GM18909 (cell line): ENCODE results near the gene PLD5.
"Not testable (repeated sequence)": the region's sequence is repeated elsewhere in the genome, so short reads cannot be mapped to it uniquely, and the experiment has no call there.

Source experiments
- ATAC-seq: cut with Tn5 transposase; IDR thresholded peaks from one replicate; pipeline ENCODE4 v1.9.1; 2021; ENCODE audit warnings: mild to moderate bottlenecking; ENCODE audit not compliant: unreplicated experiment, poor library complexity

PLD5 gene

GRCh38 chr1:242219905-242220304 lies 304.6 kb downstream of the PLD5 start:
- ATAC-seq: no peak

DNA sequence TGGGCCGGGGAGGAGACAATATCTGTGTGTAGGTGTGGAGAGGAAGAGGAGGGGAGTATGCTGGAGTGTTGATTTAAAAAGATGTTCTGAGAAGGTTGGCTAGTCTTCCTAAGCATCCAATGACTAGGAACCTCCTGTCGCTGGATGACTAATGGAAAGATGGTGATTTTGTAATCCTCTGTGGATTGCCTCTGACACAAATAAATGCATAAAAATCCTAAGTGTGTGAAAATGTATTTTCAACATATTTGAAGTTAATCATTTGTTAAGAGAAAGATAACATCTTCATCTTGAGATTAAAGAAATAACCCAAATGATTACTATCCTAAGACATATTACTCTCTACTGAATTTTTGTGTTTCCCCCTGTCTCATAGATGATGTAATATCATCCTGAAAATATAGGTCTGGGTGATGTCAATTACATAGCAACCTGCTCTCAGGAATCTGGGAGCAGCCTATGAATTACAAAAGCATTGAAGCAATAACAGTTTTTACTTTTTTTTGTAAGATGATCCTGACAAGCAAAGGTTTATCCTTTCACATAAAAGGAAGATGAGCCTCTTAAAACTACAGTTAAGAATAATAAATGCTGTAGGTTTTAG lies 305.1 kb downstream of the PLD5 start:
- no peak for ATAC-seq

GRCh38 chr1:242216368-242216767 lies 308.1 kb downstream of the PLD5 start:
- no peak for ATAC-seq

- ATAC-seq: not testable (repeated sequence)
Measured at GRCh38 chr1:242214455-242214854, 310.0 kb downstream of the PLD5 start.

- not testable (repeated sequence) for ATAC-seq
Measured at GRCh38 chr1:242212961-242213360, 311.5 kb downstream of the PLD5 start.

GRCh38 chr1:242212401-242212800 lies 312.1 kb downstream of the PLD5 start:
- no peak for ATAC-seq

DNA sequence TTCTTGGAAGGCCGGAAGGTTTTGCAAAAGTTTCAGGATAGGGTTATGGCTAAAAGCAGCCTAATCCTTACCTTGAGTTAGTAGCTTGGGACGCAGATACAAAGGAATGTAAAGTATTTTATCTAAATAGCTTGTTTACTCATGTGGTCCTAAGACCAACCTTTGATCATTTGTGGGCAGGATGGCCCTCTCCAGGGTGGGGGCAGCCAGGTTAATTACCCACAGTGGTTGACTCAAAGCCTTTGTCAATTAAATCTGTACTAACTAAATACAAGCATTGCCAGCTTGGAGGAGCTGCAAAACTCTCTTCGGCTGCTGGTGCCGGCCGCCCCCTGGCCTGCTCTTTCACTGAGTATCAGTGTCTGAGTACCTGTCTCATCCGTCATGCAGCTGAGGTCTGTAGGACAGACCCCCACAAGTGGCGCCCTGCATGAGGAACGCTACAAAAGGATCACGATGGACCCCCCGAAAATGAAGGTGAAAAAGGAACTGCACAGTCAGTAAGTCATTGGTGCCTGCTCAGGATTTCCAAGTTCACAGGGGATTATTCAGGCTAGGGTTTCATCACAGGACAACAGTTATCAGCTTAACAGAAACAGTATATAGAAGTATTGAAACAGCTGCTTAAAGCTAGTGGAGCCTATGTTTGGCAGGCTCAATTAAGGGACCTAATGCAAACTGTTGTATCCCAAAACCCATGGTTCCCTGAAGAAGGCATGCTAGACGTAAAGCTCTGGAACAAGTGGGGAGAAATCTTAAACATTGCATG lies 313.1 kb downstream of the PLD5 start:
- ATAC-seq: no peak

DNA sequence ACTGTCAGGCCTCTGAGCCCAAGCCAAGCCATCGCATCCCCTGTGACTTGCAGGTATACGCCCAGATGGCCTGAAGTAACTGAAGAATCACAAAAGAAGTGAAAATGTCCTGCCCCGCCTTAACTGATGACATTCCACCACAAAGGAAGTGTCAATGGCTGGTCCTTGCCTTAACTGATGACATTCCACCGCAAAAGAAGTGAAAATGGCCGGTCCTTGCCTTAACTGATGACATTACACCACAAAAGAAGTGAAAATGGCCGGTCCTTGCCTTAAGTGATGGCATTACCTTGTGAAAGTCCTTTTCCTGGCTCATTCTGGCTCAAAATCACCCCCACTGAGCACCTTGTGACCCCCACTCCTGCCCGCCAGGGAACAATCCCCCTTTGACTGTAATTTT lies 314.2 kb downstream of the PLD5 start:
- ATAC-seq: not testable (repeated sequence)

- no peak for ATAC-seq
Measured at GRCh38 chr1:242209063-242209462, 315.4 kb downstream of the PLD5 start.

- ATAC-seq: no peak
Measured at GRCh38 chr1:242208021-242208420, 316.5 kb downstream of the PLD5 start.

GRCh38 chr1:242206994-242207393 lies 317.5 kb downstream of the PLD5 start:
- no peak for ATAC-seq

DNA sequence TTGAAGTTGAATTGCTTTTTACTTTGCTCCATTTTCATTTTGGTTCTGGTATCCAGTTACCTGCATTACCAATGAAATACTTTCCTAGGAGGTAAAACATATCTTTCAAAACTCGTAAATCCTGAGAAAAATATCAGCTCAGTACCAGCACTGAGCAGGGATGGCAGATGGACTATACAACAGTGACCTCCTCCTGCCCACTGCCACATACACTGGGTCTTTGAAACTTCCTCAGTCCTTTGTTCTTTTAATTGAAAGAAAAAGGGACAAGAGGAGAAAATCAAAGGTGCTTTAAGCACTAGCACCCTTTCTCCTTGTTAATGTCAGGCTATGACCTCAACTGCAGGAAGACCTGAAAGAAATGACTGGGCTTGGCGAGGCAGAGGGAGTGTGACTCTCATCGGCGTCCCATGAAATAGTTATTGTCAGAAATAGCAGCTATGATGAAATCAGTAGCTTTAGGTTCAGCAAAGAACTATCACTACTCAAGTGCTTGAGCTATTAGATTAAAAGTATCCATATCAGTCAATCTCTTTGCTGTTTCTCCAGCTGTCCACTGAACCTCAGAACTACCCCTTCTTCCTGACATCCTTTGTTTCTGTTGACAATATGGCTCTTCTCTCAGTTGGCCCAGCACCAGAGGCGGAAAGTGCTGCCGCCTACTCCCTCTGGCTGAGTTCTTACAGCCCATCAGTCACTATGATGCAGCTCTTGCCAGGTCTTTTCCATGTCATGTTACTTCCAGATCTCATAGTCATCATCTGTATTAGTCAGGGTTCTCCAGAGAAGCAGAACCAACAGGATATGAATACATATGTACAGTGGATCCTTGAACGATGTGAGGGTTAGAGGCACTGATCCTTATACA lies 318.6 kb downstream of the PLD5 start:
- ATAC-seq: no peak

- ATAC-seq: no peak
Measured at GRCh38 chr1:242203262-242203661, 321.2 kb downstream of the PLD5 start.

DNA sequence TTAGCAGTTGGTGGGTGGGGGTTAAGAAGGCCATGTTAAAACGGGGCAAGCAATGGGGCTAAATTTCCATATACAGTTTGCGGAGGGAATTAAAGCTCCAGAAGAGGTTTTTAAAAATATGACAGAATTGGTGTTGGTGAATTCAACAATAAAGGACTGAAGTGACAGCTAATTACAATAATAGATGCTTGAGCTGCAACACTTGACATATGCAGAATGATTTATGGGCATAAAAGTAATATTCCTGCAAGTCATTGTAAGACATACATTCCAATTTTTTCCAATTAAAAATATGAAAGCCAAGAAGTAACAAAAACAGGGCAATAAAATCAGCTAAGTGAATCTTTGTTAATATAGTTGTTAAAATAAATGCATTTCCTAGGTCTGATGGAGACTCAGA lies 323.4 kb downstream of the PLD5 start:
- ATAC-seq: no peak

DNA sequence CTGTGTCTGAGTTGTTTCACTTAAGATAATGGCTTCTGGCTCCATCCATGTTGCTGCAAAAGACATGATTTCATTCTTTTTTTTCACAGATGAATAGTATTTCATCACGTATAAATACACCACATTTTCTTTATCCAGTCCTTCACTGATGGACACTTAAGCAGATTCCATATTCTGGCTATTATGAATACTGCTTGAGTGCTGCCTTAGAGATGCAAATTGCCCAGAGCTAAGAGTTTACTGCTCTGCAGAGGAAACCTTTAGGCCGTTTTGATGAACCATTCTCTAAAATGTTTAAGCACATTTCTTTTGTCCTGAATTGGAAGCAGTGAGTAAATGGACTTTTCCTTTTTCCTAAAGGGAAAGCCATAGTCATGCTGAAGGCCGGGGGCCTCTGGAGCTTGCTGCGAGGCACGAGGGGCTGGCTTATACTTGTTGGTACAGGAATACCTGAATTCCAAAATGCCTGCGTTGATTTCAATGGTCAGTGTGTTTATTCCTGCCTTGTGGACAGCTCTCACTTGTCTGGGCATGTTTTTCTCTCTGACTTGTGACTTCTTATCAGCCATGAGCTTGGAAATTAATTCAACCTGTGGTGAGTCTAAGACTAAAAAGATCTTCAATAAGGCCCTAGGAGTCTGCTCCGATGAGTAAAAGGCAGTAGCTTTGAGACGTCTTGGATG lies 324.6 kb downstream of the PLD5 start:
- no peak for ATAC-seq

GRCh38 chr1:242197907-242198820 lies 326.3 kb downstream of the PLD5 start:
- ATAC-seq: no peak

GRCh38 chr1:242196914-242197313 lies 327.6 kb downstream of the PLD5 start:
- no peak for ATAC-seq

GRCh38 chr1:242196101-242196500 lies 328.4 kb downstream of the PLD5 start:
- no peak for ATAC-seq

GRCh38 chr1:242189591-242189990 lies 334.9 kb downstream of the PLD5 start:
- no peak for ATAC-seq

DNA sequence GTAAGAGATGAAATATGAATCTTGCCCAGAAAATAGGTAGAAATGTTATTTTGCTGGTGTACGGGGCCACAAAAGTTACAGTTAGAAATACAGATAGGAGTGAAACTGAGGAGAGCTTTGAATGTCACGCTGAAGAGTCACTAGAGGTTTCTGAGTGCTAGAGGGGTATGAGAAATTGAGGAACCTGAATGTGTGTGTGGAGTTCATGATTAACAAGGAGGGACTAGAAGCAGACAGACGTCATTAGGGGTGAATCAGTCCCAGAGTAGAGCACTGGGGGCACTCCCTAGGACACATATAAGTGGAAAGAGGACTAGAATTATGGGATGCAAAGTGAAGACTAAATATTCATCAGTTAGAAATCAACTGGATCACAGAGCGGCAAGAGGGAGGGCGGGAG lies 336.7 kb downstream of the PLD5 start:
- ATAC-seq: peak; percentile 88
